Measurements from ENCODE around the gene ACSBG1.

GRCh38 chr15:78272316-78272715 is 38.0 kb upstream of the ACSBG1 start:
- TF ChIP-seq POLR2A (IDR thresholded peaks at IDR 0.05; ENCODE audit: low read depth, low read length) (no peak), TAF1 (IDR thresholded peaks at IDR 0.05; ENCODE audit: borderline replicate concordance, low read depth, low read length) (no peak), POLR2AphosphoS5 (IDR thresholded peaks at IDR 0.05; ENCODE audit: low read depth, low read length) (no peak)

All from GM12892 (cell line).